ENCODE data around the gene CD34. TPM values are rescaled to one million over a fixed set of nuclear protein-coding genes. Genes with fewer than 3 reads are reported as not detected.

CD34 gene
- total RNA-seq, 1 experiment from 2014 or later: 0.11 TPM

- DNase-seq (ENCODE audit: low read depth in 1 of 2, low spot score in 2 of 2): no peak
- Histone ChIP-seq H3K27ac (no peak overlapping the region), H3K36me3 (no peaks in the 10 kb centered on the region), H3K27me3 (replicated peaks) (no peaks in the 10 kb centered on the region), H3K4me1 (replicated peaks) (no peaks in the 10 kb centered on the region; the same call in 1 of the 2 replicates), H3K9me3 (replicated peaks) (no peaks in the 10 kb centered on the region), H3K4me3 (no peak overlapping the region)
These were observed 79.2 kb downstream of the CD34 start for GRCh38 chr1:207831517-207832327.

Other genes with a start within 250 kb of the CD34 start
- gene CD46, start 159.1 kb downstream of the CD34 start, total RNA-seq (2014; rRNA removed; shearing (Covaris generic)): 42.5 and 62.1 TPM in 2 replicates

Measured in SJSA1 (cell line).